ENCODE results near the gene PLEKHA6.

Gene PLEKHA6

GRCh38 chr1:204190212-204191211 lies 169.2 kb downstream of the PLEKHA6 start:
- no peak for DNase-seq (ENCODE audit: low spot score)

GRCh38 chr1:204188959-204189639 lies 170.6 kb downstream of the PLEKHA6 start:
- DNase-seq (ENCODE audit: low spot score): no peak

- no peak for DNase-seq (ENCODE audit: low spot score)
These were observed 173.1 kb downstream of the PLEKHA6 start for GRCh38 chr1:204186597-204186996.

GRCh38 chr1:204181116-204181515 lies 178.6 kb downstream of the PLEKHA6 start:
- no peak for DNase-seq (ENCODE audit: low spot score)

- DNase-seq (ENCODE audit: low spot score): no peak
These were observed 179.6 kb downstream of the PLEKHA6 start for GRCh38 chr1:204180133-204180532.

GRCh38 chr1:204178487-204179281 lies 181.0 kb downstream of the PLEKHA6 start:
- no peak for DNase-seq (ENCODE audit: low spot score)

GRCh38 chr1:204177133-204177532 lies 182.6 kb downstream of the PLEKHA6 start:
- DNase-seq (ENCODE audit: low spot score): no peak

- no peak for DNase-seq (ENCODE audit: low spot score)
These were observed 183.7 kb downstream of the PLEKHA6 start for GRCh38 chr1:204176049-204176448.

- DNase-seq (ENCODE audit: low spot score): no peak
These were observed 184.8 kb downstream of the PLEKHA6 start for GRCh38 chr1:204174958-204175357.

GRCh38 chr1:204172404-204173029 lies 187.2 kb downstream of the PLEKHA6 start:
- DNase-seq (ENCODE audit: low spot score): no peak

- DNase-seq (ENCODE audit: low spot score): no peak
These were observed 188.0 kb downstream of the PLEKHA6 start for GRCh38 chr1:204171751-204172178.

- no peak for DNase-seq (ENCODE audit: low spot score)
These were observed 189.1 kb downstream of the PLEKHA6 start for GRCh38 chr1:204170494-204171155.

GRCh38 chr1:204169858-204170257 lies 189.9 kb downstream of the PLEKHA6 start:
- DNase-seq (ENCODE audit: low spot score): no peak

Data from CD4-positive, alpha-beta T cell treated with Interleukin-2 at 100 ng/mL for 4 hours (primary cell).